Testis (tissue), 2 donors: ENCODE results near the gene CENPS.

Source experiments
- CTCF ChIP-seq, 3 experiments: fragments of 450-650 bp in 2 of 3; fragments of 200-600 bp in 1 of 3; sonication (generic) in 1 of 3; IDR thresholded peaks; one replicate each; pipeline ENCODE4 v1.5.1; 2016 to 2019; ENCODE audit warnings: antibody characterized with exemption in 3 of 3, mild to moderate bottlenecking in 2 of 3, moderate library complexity in 1 of 3
- POLR2A ChIP-seq: fragments of 450-650 bp; IDR thresholded peaks from one replicate; pipeline ENCODE4 v1.6.1; 2017; ENCODE audit warnings: antibody characterized with exemption, mild to moderate bottlenecking, moderate library complexity

DNA sequence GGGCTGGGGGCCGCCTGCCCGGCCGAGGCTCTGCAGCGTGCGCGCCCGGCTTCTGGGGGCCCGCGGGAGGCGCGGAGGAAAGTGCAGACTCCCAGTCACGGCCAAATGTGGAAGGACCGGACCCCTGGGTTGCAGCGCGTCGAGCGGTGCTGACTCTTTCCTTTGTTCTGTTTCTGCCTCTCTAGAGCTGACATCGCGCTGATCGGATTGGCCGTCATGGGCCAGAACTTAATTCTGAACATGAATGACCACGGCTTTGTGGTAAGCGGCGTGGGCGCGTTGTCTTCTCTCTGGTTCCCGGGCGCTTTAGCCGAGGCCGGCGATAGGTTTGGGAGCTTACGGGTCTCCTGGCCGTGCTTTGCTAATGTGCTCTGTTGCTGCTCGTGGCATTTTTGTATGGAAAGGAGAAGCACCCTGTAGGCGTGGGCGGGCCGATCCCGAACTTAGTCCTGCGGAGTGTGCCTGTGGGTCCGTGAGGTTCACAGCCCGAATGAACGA is 30.7 kb upstream of the CENPS start:
- TF ChIP-seq CTCF (IDR thresholded peaks at IDR 0.05) (no peak), POLR2A (no peak)
